ENCODE results near the gene AP2A1. TPM values are rescaled to one million over a fixed set of nuclear protein-coding genes. Genes with fewer than 3 reads are reported as not detected.

AP2A1 gene
- total and polyA plus RNA-seq, 3 experiments from 2014 or later, result 10.1 to 87.7 (median 82.5) TPM

- DNase-seq, result peak in 4 of 5 donors; percentile 21 to 60 (median 32)
- POLR2A ChIA-PET, result interaction anchor here (0.6 to 2.4 kb wide), 6 partner anchors 15 to 210 kb away, joined by 3 to 20 read pairs (median 12); partner anchors contain the start of genes AKT1S1, MED25, PNKP and SCAF1
- Histone ChIP-seq H3K9me3 (ENCODE audit: low read length) (no peaks in the 10 kb centered on the region), H3K4me1 (ENCODE audit: insufficient read depth, low read length) (peaks cover 30% of the 10 kb centered on the region), H3K27ac (ENCODE audit: low read depth, low read length) (no peak overlapping the region), H3K4me3 (ENCODE audit: low read length) (peak overlapping the region; percentile 67), H3K36me3 (ENCODE audit: insufficient read depth, low read length) (no peaks in the 10 kb centered on the region), H3K27me3 (ENCODE audit: insufficient read depth, low read length, poor library complexity, severe bottlenecking) (no peaks in the 10 kb centered on the region)
- peak overlapping the region; percentile 55 to 94 (median 91) for H3K27ac Mint-ChIP-seq
- peaks cover 0 to 26% (median 0%) of the 10 kb centered on the region in 3 donors for H3K36me3 Mint-ChIP-seq
- H3K27me3 Mint-ChIP-seq, result peaks cover 0 to 4% of the 10 kb centered on the region in 2 donors
- peak overlapping the region; percentile 76 to 93 (median 87) for H3K4me3 Mint-ChIP-seq
- CTCF ChIA-PET, result interaction anchor here (1.5 kb wide), 1 partner anchor 39 kb away, joined by 3 read pairs; no protein-coding TSS in a partner anchor
- no peaks in the 10 kb centered on the region for H3K9me3 Mint-ChIP-seq
- peaks cover 38 to 54% (median 40%) of the 10 kb centered on the region in 3 donors for H3K4me1 Mint-ChIP-seq
These were observed 84.9 kb downstream of the AP2A1 start for GRCh38 chr19:49851456-49852259.

- POLR2A ChIA-PET, result interaction anchor here (0.7 to 2.4 kb wide), 3 partner anchors 11 to 365 kb away, joined by 7 to 11 read pairs (median 9); partner anchors contain the start of gene RPL13A
- H3K4me1 ChIP-seq (ENCODE audit: insufficient read depth, low read length), result peaks cover 30% of the 10 kb centered on the region
These were observed 85.9 kb downstream of the AP2A1 start for GRCh38 chr19:49852631-49853126.

GRCh38 chr19:49853852-49854377 is 87.1 kb downstream of the AP2A1 start:
- Mint-ChIP-seq H3K9me3 (no peaks in the 10 kb centered on the region), H3K27ac (peak overlapping the region in 4 of 8 donors; percentile 61 to 79 (median 71)), H3K36me3 (peaks cover 0 to 46% (median 0%) of the 10 kb centered on the region in 3 donors), H3K4me1 (peaks cover 27 to 41% (median 31%) of the 10 kb centered on the region in 3 donors), H3K4me3 (peak overlapping the region in 5 of 7 donors; percentile 45 to 81 (median 59)), H3K27me3 (peaks cover 0 to 4% of the 10 kb centered on the region in 2 donors)
- ChIA-PET CTCF (no interaction called here), POLR2A (interaction anchor here (0.9 to 2.4 kb wide), 4 partner anchors 10 to 23 kb away, joined by 3 to 11 read pairs (median 6); partner anchors contain the start of gene AKT1S1)
- no peaks in the 10 kb centered on the region for H3K27me3 ChIP-seq (ENCODE audit: insufficient read depth, low read length, poor library complexity, severe bottlenecking)
- H3K4me1 ChIP-seq (ENCODE audit: insufficient read depth, low read length), result peaks cover 21% of the 10 kb centered on the region
- H3K36me3 ChIP-seq (ENCODE audit: insufficient read depth, low read length), result no peaks in the 10 kb centered on the region
- DNase-seq, result no peak
- H3K27ac ChIP-seq (ENCODE audit: low read depth, low read length), result no peak overlapping the region
- no peak overlapping the region for H3K4me3 ChIP-seq (ENCODE audit: low read length)
- no peaks in the 10 kb centered on the region for H3K9me3 ChIP-seq (ENCODE audit: low read length)

More at GRCh38 chr19:49852631-49853126, 85.9 kb downstream of the AP2A1 start:
- no peaks in the 10 kb centered on the region for H3K27me3 ChIP-seq (ENCODE audit: insufficient read depth, low read length, poor library complexity, severe bottlenecking)
- H3K27ac Mint-ChIP-seq, result peak overlapping the region in 7 of 8 donors; percentile 55 to 93 (median 90)
- no peaks in the 10 kb centered on the region for H3K36me3 ChIP-seq (ENCODE audit: insufficient read depth, low read length)
- H3K4me3 Mint-ChIP-seq, result peak overlapping the region; percentile 76 to 93 (median 87)
- peaks cover 0 to 4% of the 10 kb centered on the region in 2 donors for H3K27me3 Mint-ChIP-seq
- peak overlapping the region; percentile 67 for H3K4me3 ChIP-seq (ENCODE audit: low read length)
- no peak overlapping the region for H3K27ac ChIP-seq (ENCODE audit: low read depth, low read length)
- no peaks in the 10 kb centered on the region for H3K9me3 Mint-ChIP-seq
- H3K9me3 ChIP-seq (ENCODE audit: low read length), result no peaks in the 10 kb centered on the region
- peaks cover 38 to 52% (median 40%) of the 10 kb centered on the region in 3 donors for H3K4me1 Mint-ChIP-seq
- no peak for DNase-seq
- peaks cover 0 to 36% (median 0%) of the 10 kb centered on the region in 3 donors for H3K36me3 Mint-ChIP-seq
- CTCF ChIA-PET, result no interaction called here

- H3K9me3 Mint-ChIP-seq, result no peaks in the 10 kb centered on the region
- Histone ChIP-seq H3K27ac (ENCODE audit: low read depth, low read length) (no peak overlapping the region), H3K4me1 (ENCODE audit: insufficient read depth, low read length) (peaks cover 21% of the 10 kb centered on the region), H3K4me3 (ENCODE audit: low read length) (no peak overlapping the region), H3K9me3 (ENCODE audit: low read length) (no peaks in the 10 kb centered on the region), H3K27me3 (ENCODE audit: insufficient read depth, low read length, poor library complexity, severe bottlenecking) (no peaks in the 10 kb centered on the region), H3K36me3 (ENCODE audit: insufficient read depth, low read length) (no peaks in the 10 kb centered on the region)
- ChIA-PET CTCF (no interaction called here), POLR2A (interaction anchor here (1.0 to 2.4 kb wide), 2 partner anchors 15 to 22 kb away, joined by 3 to 11 read pairs; partner anchors contain the start of gene AKT1S1)
- H3K4me1 Mint-ChIP-seq, result peaks cover 24 to 37% (median 28%) of the 10 kb centered on the region in 3 donors
- peaks cover 0 to 49% (median 0%) of the 10 kb centered on the region in 3 donors for H3K36me3 Mint-ChIP-seq
- H3K27ac Mint-ChIP-seq, result no peak overlapping the region
- peaks cover 0 to 4% of the 10 kb centered on the region in 2 donors for H3K27me3 Mint-ChIP-seq
- DNase-seq, result no peak
- no peak overlapping the region for H3K4me3 Mint-ChIP-seq
These were observed 87.8 kb downstream of the AP2A1 start for GRCh38 chr19:49854378-49855263.

- CTCF ChIA-PET, result no interaction called here
- DNase-seq, result no peak
These were observed 88.5 kb downstream of the AP2A1 start for GRCh38 chr19:49855277-49855675.

GRCh38 chr19:49855676-49856573 is 89.1 kb downstream of the AP2A1 start:
- POLR2A ChIA-PET, result no interaction called here

More at GRCh38 chr19:49855277-49855675, 88.5 kb downstream of the AP2A1 start:
- POLR2A ChIA-PET, result interaction anchor here (1.0 kb wide), 1 partner anchor 22 kb away, joined by 3 read pairs; the partner anchor contains the start of gene AKT1S1
- no peak overlapping the region for H3K4me3 ChIP-seq (ENCODE audit: low read length)
- Mint-ChIP-seq H3K4me1 (peaks cover 17 to 30% (median 22%) of the 10 kb centered on the region in 3 donors), H3K27ac (peak overlapping the region in 1 of 8 donors; percentile 68), H3K9me3 (no peaks in the 10 kb centered on the region), H3K36me3 (peaks cover 0 to 53% (median 0%) of the 10 kb centered on the region in 3 donors), H3K4me3 (peak overlapping the region in 1 of 7 donors; percentile 27), H3K27me3 (peaks cover 0 to 4% of the 10 kb centered on the region in 2 donors)
- no peaks in the 10 kb centered on the region for H3K27me3 ChIP-seq (ENCODE audit: insufficient read depth, low read length, poor library complexity, severe bottlenecking)
- H3K4me1 ChIP-seq (ENCODE audit: insufficient read depth, low read length), result peaks cover 17% of the 10 kb centered on the region
- no peak overlapping the region for H3K27ac ChIP-seq (ENCODE audit: low read depth, low read length)
- no peaks in the 10 kb centered on the region for H3K9me3 ChIP-seq (ENCODE audit: low read length)
- no peaks in the 10 kb centered on the region for H3K36me3 ChIP-seq (ENCODE audit: insufficient read depth, low read length)

More at GRCh38 chr19:49855676-49856573, 89.1 kb downstream of the AP2A1 start:
- Histone ChIP-seq H3K27ac (ENCODE audit: low read depth, low read length) (no peak overlapping the region), H3K27me3 (ENCODE audit: insufficient read depth, low read length, poor library complexity, severe bottlenecking) (no peaks in the 10 kb centered on the region), H3K4me3 (ENCODE audit: low read length) (no peak overlapping the region), H3K4me1 (ENCODE audit: insufficient read depth, low read length) (peaks cover 15% of the 10 kb centered on the region), H3K9me3 (ENCODE audit: low read length) (no peaks in the 10 kb centered on the region), H3K36me3 (ENCODE audit: insufficient read depth, low read length) (no peaks in the 10 kb centered on the region)
- CTCF ChIA-PET, result no interaction called here
- Mint-ChIP-seq H3K9me3 (no peaks in the 10 kb centered on the region), H3K4me3 (peak overlapping the region in 2 of 7 donors; percentile 52 to 72), H3K27me3 (peaks cover 0 to 2% of the 10 kb centered on the region in 2 donors), H3K27ac (peak overlapping the region in 2 of 8 donors; percentile 29 to 68), H3K4me1 (peaks cover 16 to 25% (median 19%) of the 10 kb centered on the region in 3 donors), H3K36me3 (peaks cover 0 to 54% (median 0%) of the 10 kb centered on the region in 3 donors)
- DNase-seq, result no peak
